GM12801 (cell line): ENCODE measurements around the gene MEI4.

Source experiments
- TF ChIP-seq, protein P1 (sequence below): IDR thresholded peaks from one replicate; pipeline ENCODE4 v1.5.1; 2011; ENCODE audit warnings: control low read depth; ENCODE audit not compliant: insufficient read length; ENCODE audit errors: extremely low read depth

The MEI4 gene

DNA sequence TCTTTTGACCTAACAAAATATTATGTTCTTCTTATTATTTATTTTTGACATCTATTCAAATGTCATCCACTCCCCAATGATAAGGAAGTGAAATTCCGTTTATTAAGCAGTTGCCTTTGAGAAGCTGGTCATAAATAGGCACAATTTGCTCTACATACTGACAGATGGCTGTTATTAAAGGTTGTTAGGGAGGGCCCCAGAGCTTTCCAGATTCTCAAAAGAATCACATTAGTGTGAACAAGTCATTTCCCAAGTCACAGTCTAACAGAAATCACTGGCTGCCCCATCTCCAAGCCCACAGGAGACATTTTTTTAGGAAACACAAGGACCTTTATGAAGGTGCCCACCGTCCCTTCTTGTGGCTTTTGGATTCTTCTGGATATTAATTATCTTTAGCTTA, 172.4 kb downstream of the MEI4 start:
- TF ChIP-seq, protein P1, sequence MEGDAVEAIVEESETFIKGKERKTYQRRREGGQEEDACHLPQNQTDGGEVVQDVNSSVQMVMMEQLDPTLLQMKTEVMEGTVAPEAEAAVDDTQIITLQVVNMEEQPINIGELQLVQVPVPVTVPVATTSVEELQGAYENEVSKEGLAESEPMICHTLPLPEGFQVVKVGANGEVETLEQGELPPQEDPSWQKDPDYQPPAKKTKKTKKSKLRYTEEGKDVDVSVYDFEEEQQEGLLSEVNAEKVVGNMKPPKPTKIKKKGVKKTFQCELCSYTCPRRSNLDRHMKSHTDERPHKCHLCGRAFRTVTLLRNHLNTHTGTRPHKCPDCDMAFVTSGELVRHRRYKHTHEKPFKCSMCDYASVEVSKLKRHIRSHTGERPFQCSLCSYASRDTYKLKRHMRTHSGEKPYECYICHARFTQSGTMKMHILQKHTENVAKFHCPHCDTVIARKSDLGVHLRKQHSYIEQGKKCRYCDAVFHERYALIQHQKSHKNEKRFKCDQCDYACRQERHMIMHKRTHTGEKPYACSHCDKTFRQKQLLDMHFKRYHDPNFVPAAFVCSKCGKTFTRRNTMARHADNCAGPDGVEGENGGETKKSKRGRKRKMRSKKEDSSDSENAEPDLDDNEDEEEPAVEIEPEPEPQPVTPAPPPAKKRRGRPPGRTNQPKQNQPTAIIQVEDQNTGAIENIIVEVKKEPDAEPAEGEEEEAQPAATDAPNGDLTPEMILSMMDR: no peak

DNA sequence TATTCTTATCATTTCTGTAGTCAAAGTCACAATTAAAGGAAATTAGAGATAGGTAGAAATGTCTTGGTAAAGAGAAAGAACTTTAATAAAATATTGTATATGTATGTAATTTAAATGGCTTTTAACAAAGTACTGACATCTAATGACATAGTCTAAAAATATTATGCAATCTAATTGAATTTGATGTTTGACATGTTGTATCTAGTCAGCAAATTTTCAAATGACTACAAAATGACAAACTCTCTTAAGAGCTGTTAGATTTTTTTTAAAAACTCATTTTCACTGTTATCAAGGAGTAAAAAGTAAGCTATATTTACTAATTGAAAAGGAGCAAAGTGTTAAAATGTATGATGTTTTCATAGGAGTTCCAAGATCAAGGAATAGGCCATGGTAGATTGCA, 176.9 kb downstream of the MEI4 start:
- TF ChIP-seq, protein P1: no peak

DNA sequence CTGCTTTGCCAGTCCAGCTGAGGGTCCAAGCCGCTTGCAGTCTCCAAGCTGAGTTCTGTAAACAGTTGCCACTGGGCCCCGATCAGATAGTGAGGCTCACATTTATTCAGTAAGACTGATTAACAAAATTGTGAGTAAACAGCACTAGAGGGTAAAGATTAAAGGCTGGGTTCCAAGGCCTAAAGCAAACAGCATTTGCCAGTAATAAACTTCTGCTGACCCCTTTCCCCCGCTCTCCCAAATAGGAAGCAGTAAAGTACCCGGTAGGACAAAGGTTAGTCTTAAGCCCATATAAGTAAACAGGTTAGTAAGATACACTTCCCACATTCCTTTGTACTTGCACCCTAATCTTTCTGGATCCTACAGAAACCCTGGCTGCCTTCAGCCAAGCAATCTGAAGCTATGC, 181.8 kb downstream of the MEI4 start:
- TF ChIP-seq, protein P1: no peak

DNA sequence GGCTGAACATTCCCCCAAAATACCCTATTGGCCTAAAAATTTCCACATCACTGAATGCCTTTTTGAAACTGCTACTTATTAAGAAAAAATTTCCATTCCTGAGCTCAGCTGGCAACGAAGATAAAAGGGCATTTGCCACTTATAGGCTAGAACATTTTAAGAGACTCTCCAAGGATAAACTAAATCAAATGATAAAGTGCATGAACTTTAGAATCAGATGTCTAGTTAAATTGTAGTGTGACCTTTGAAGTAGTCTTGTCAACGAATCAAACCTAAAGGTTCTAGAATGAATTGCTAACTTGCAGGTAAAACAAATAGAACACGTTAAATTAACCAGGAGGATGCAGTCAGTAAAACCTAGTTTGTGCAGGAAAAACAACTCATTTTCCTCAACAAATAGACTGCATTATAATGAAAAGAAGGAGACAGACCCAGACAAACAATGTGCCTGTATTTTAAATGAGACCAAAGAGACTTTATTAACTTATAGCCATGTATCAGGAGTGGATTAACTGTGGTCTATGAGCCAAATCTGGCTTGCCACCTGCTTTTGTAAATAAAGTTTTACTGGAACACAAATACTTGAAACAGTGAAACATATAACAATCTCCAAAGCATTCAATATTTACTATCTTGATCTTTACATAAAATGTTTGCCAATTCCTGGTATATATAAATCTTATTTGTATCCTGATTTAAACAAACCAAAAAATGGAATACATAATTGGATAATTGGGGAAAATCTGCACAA, 184.4 kb downstream of the MEI4 start:
- TF ChIP-seq, protein P1: no peak

DNA sequence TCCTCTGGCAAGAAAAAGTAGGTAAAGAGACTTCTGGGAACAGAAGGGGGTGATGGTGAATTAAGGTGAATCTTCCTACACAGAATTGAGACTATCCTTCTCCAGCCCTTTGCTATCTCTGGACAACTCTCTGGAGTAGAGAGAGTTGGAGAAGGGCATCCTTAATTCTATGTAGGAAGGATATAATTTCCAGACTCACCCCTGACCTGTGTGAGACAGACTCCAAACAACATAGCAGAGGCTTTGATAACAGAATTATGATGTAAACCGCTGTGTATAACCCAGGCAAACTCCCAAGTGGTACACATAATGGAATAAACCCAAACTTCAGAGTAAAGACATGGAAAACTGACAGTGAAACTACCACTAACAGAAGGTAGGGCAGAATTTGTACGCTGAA, 186.5 kb downstream of the MEI4 start:
- TF ChIP-seq, protein P1: no peak

DNA sequence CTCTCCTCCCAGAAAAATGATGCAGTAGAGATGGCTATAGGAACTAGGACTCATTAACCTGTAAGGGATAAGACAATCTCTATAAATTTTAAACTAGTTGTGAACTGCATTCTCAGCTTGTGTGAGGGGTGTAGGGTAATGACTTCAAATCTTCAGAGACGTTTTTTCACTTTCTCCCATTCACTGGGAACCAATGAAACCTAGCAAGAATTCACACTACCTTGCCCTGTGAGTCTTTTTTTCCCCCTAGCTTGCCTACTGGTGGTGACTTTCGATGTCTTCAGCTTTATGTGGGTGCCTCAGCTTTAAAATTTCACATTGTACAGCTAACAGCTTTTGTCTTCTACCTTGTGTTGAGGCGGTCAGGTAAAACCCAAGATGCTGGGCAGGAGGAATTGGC, 192.0 kb downstream of the MEI4 start:
- TF ChIP-seq, protein P1: no peak

DNA sequence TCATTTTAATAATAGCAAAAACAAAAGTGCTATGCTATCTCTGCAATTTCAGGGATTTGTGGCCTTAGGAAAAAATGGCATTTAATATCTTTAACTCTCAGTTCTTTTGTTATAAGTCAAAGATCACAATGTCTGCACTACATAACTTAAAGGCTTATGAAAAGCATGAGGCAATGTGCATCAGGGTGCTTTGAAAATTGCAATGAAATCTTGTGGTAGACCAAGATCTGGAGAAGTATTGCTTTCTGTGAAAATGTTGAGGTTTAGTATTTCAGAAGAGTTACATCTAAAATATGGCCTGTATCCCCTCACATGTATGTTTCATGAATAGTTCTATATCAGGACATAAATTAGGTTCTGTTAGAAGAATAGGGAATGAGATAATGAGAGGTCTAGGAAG, 200.6 kb downstream of the MEI4 start:
- TF ChIP-seq, protein P1: no peak
